H9 (cell line): ENCODE measurements around the gene PTEN. TPM values are rescaled to one million over a fixed set of nuclear protein-coding genes. Genes with fewer than 3 reads are reported as not detected.

Experiments used
- DNase-seq: peaks from one replicate; pipeline ENCODE4 v3.0.0-alpha.2; 2017
- H2AFZ ChIP-seq: one replicate; pipeline ENCODE4 v1.6.1; 2013; ENCODE audit warnings: mild to moderate bottlenecking, low read length, control low read depth, moderate library complexity
- H2AK5ac ChIP-seq: 2 replicates; pipeline ENCODE4 v1.6.1; 2013; ENCODE audit warnings: low read length, control low read depth, mixed read lengths; ENCODE audit not compliant: insufficient read length
- H2BK120ac ChIP-seq: one replicate; pipeline ENCODE4 v1.6.1; 2013; ENCODE audit warnings: low read depth, mild to moderate bottlenecking, low read length, control low read depth, inconsistent platforms; ENCODE audit not compliant: poor library complexity, severe bottlenecking
- H2BK12ac ChIP-seq: 2 replicates; pipeline ENCODE4 v1.6.1; 2013; ENCODE audit warnings: low read length, control low read depth, mixed read lengths, low read depth; ENCODE audit not compliant: insufficient read length
- H2BK15ac ChIP-seq: 2 replicates; pipeline ENCODE4 v1.6.1; 2013; ENCODE audit warnings: low read depth, low read length, control low read depth
- H2BK20ac ChIP-seq: one replicate; pipeline ENCODE4 v1.6.1; 2013; ENCODE audit warnings: low read depth, mild to moderate bottlenecking, low read length, control low read depth, inconsistent platforms; ENCODE audit not compliant: poor library complexity, severe bottlenecking
- H2BK5ac ChIP-seq: 2 replicates; pipeline ENCODE4 v1.6.1; 2013; ENCODE audit warnings: low read length, control low read depth, mixed read lengths; ENCODE audit not compliant: insufficient read length
- H3K14ac ChIP-seq: 2 replicates; pipeline ENCODE4 v1.6.1; 2013; ENCODE audit warnings: low read length, control low read depth; ENCODE audit not compliant: insufficient read depth
- H3K18ac ChIP-seq: 2 replicates; pipeline ENCODE4 v1.6.1; 2013; ENCODE audit warnings: low read depth, mild to moderate bottlenecking, mixed read lengths, low read length, control low read depth; ENCODE audit not compliant: insufficient read length
- H3K23ac ChIP-seq: 2 replicates; pipeline ENCODE4 v1.6.1; 2013; ENCODE audit warnings: low read length, control low read depth, mixed read lengths, low read depth; ENCODE audit not compliant: insufficient read length
- H3K23me2 ChIP-seq: 2 replicates; pipeline ENCODE4 v1.6.1; 2013; ENCODE audit warnings: low read depth, mild to moderate bottlenecking, mixed read lengths, low read length, control low read depth; ENCODE audit not compliant: insufficient read length, poor library complexity, severe bottlenecking
- H3K27ac ChIP-seq: 2 replicates; pipeline ENCODE4 v1.5.1; 2013; ENCODE audit warnings: low read length, control low read depth, mixed read lengths, low read depth; ENCODE audit not compliant: insufficient read length
- H3K27me3 ChIP-seq: 2 replicates; pipeline ENCODE4 v1.6.1; 2013; ENCODE audit warnings: low read length, control low read depth, inconsistent platforms; ENCODE audit not compliant: insufficient read depth
- H3K4ac ChIP-seq: 2 replicates; pipeline ENCODE4 v1.6.1; 2013; ENCODE audit warnings: low read depth, mild to moderate bottlenecking, control low read depth, inconsistent platforms, low read length, moderate library complexity
- H3K4me1 ChIP-seq: 2 replicates; pipeline ENCODE4 v1.6.1; 2013; ENCODE audit warnings: low read length, control low read depth, inconsistent platforms; ENCODE audit not compliant: insufficient read depth
- H3K4me2 ChIP-seq: 2 replicates; pipeline ENCODE4 v1.6.1; 2013; ENCODE audit warnings: low read length, control low read depth, mixed read lengths; ENCODE audit not compliant: insufficient read length, insufficient read depth
- H3K56ac ChIP-seq: 2 replicates; pipeline ENCODE4 v1.6.1; 2013; ENCODE audit warnings: low read depth, mild to moderate bottlenecking, mixed read lengths, low read length, control low read depth; ENCODE audit not compliant: insufficient read length
- H3K79me1 ChIP-seq: 2 replicates; pipeline ENCODE4 v1.6.1; 2013; ENCODE audit warnings: low read depth, mild to moderate bottlenecking, moderate library complexity, low read length, control low read depth, inconsistent platforms; ENCODE audit not compliant: insufficient read depth, poor library complexity, severe bottlenecking
- H3K79me2 ChIP-seq: 2 replicates; pipeline ENCODE4 v1.6.1; 2013; ENCODE audit warnings: low read length, control low read depth, inconsistent platforms; ENCODE audit not compliant: insufficient read depth
- H3K9ac ChIP-seq: 2 replicates; pipeline ENCODE4 v1.6.1; 2013; ENCODE audit warnings: low read length, control low read depth, mixed read lengths; ENCODE audit not compliant: insufficient read length; ENCODE audit errors: extremely low read depth
- H3K9me3 ChIP-seq: one replicate; pipeline ENCODE4 v1.6.1; 2013; ENCODE audit warnings: low read depth, low read length, inconsistent platforms; ENCODE audit not compliant: control insufficient read depth
- H3T11ph ChIP-seq: one replicate; pipeline ENCODE4 v1.6.1; 2013; ENCODE audit warnings: mild to moderate bottlenecking, low read length, control low read depth, inconsistent platforms
- H4K20me1 ChIP-seq: one replicate; pipeline ENCODE4 v1.6.1; 2013; ENCODE audit not compliant: control insufficient read depth, insufficient read length, insufficient read depth
- H4K5ac ChIP-seq: 2 replicates; pipeline ENCODE4 v1.6.1; 2013; ENCODE audit warnings: low read depth, mild to moderate bottlenecking, mixed read lengths, low read length, control low read depth; ENCODE audit not compliant: insufficient read length
- H4K8ac ChIP-seq: replicated peaks from 2 replicates; pipeline ENCODE4 v1.6.1; 2013; ENCODE audit warnings: low read length, control low read depth, mixed read lengths, low read depth; ENCODE audit not compliant: insufficient read length
- H4K91ac ChIP-seq: 2 replicates; pipeline ENCODE4 v1.6.1; 2013; ENCODE audit warnings: low read depth, mild to moderate bottlenecking, moderate library complexity, mixed read lengths, low read length, control low read depth; ENCODE audit not compliant: insufficient read length
- H3K27ac Mint-ChIP-seq, 3 experiments: 2 replicates in 2 of 3; 3 replicates in 1 of 3; pipeline ENCODE4 v1.8.0; 2020 to 2021; ENCODE audit warnings: mixed read lengths in 3 of 3, mild to moderate bottlenecking in 1 of 3, moderate library complexity in 1 of 3
- H3K27me3 Mint-ChIP-seq: 2 replicates; pipeline ENCODE4 v1.8.0; 2021; ENCODE audit warnings: low read depth, mild to moderate bottlenecking, moderate library complexity, mixed read lengths
- H3K36me3 Mint-ChIP-seq, 3 experiments: 2 replicates in 2 of 3; 3 replicates in 1 of 3; pipeline ENCODE4 v1.8.0; 2020 to 2021; ENCODE audit warnings: low read depth in 3 of 3, mixed read lengths in 3 of 3; ENCODE audit not compliant: insufficient read depth in 1 of 3
- H3K4me1 Mint-ChIP-seq, 2 experiments: 2 replicates each; pipeline ENCODE4 v1.8.0; 2020; ENCODE audit warnings: mixed read lengths in 2 of 2
- H3K4me3 Mint-ChIP-seq, 2 experiments: 2 replicates in 1 of 2; 3 replicates in 1 of 2; pipeline ENCODE4 v1.8.0; 2020 to 2021; ENCODE audit warnings: mild to moderate bottlenecking in 2 of 2, mixed read lengths in 2 of 2, moderate library complexity in 1 of 2
- H3K9me3 Mint-ChIP-seq, 2 experiments: 2 replicates in 1 of 2; 3 replicates in 1 of 2; pipeline ENCODE4 v1.8.0; 2020; ENCODE audit warnings: mild to moderate bottlenecking in 2 of 2, mixed read lengths in 2 of 2, moderate library complexity in 1 of 2
- CTCF ChIP-seq: fragments of 200-600 bp; sonication (generic); conservative IDR thresholded peaks from 3 replicates; pipeline ENCODE4 v1.8.0; 2021; ENCODE audit warnings: antibody characterized with exemption, mild to moderate bottlenecking
- total RNA-seq: library from RNA; stranded (reverse); gene quantifications from 2 replicates; pipeline ENCODE4 v1.2.1, GENCODE V29; 2021

Gene PTEN
- total RNA-seq, 1 experiment from 2014 or later: 52.8 TPM

- H3K79me2 ChIP-seq: no peaks in the 10 kb centered on the region
- H3K4me1 ChIP-seq: no peaks in the 10 kb centered on the region
- Mint-ChIP-seq H3K4me1 (peaks cover 8 to 13% of the 10 kb centered on the region in 2 experiments), H3K36me3 (no peaks in the 10 kb centered on the region), H3K27ac (no peak overlapping the region), H3K27me3 (no peaks in the 10 kb centered on the region), H3K4me3 (no peak overlapping the region), H3K9me3 (no peaks in the 10 kb centered on the region)
- no peak overlapping the region for H3K18ac ChIP-seq
- no peak overlapping the region for H2BK120ac ChIP-seq
- H4K20me1 ChIP-seq: no peaks in the 10 kb centered on the region
- no peaks in the 10 kb centered on the region for H3K9me3 ChIP-seq
- H4K91ac ChIP-seq: no peak overlapping the region
- H3K27me3 ChIP-seq: no peaks in the 10 kb centered on the region
- no peak overlapping the region for H2AK5ac ChIP-seq
- no peak overlapping the region for H3K9ac ChIP-seq
- no peak overlapping the region for H2BK20ac ChIP-seq
- H2BK5ac ChIP-seq: no peak overlapping the region
- no peak for TF ChIP-seq CTCF
- no peak overlapping the region for H3K27ac ChIP-seq
- H3K4me2 ChIP-seq: no peak overlapping the region
- no peak overlapping the region for H3K14ac ChIP-seq
- no peak overlapping the region for H3K4ac ChIP-seq
- no peak overlapping the region for H2BK15ac ChIP-seq
- no peaks in the 10 kb centered on the region for H3K23me2 ChIP-seq
- H4K8ac ChIP-seq: no peak overlapping the region
- no peak overlapping the region for H3T11ph ChIP-seq
- DNase-seq: no peak
- no peak overlapping the region for H3K23ac ChIP-seq
- no peak overlapping the region for H2AFZ ChIP-seq
- no peak overlapping the region for H3K56ac ChIP-seq
- H3K79me1 ChIP-seq: no peaks in the 10 kb centered on the region
- H4K5ac ChIP-seq: no peak overlapping the region
- H2BK12ac ChIP-seq: no peak overlapping the region
Observed at GRCh38 chr10:87847550-87847949, 15.9 kb upstream of the PTEN start.
